Caco-2 (cell line): ENCODE measurements around the gene ADGRA1. TPM values are rescaled to one million over a fixed set of nuclear protein-coding genes. Genes with fewer than 3 reads are reported as not detected.
"Not testable (repeated sequence)": the region's sequence is repeated elsewhere in the genome, so short reads cannot be mapped to it uniquely, and the experiment has no call there.

ENCODE experiments used
- BruUV-seq: library from RNA; stranded (reverse); fragments of 400-500 nt; replicated peaks from 2 replicates; lab custom pipeline; 2021; lab: Mats Ljungman, UMichigan
- CTCF ChIA-PET: fragments of 300-600 bp; sonication (Branson Sonifier 250); formaldehyde crosslinking; loops from one replicate; lab custom pipeline; 2022; ENCODE audit warnings: antibody characterized with exemption; lab: Charles Lee
- POLR2A ChIA-PET: fragments of 300-600 bp; sonication (Branson Sonifier 250); formaldehyde crosslinking; loops from one replicate; lab custom pipeline; 2022; ENCODE audit warnings: antibody characterized with exemption; lab: Charles Lee
- DNase-seq, 2 experiments: peaks; one replicate each; pipeline versions ENCODE4 v3.0.0 to v3.0.0-alpha.2; 2020 to 2022
- H3K27me3 ChIP-seq: replicated peaks from 2 replicates; pipeline ENCODE4 v1.6.0; 2011; ENCODE audit warnings: low read length; ENCODE audit not compliant: control insufficient read depth, insufficient read depth
- H3K36me3 ChIP-seq: 2 replicates; pipeline ENCODE4 v1.5.1; 2011; ENCODE audit warnings: low read length; ENCODE audit not compliant: control insufficient read depth, insufficient read depth
- H3K4me1 ChIP-seq: fragments of 250-450 bp; sonication (Bioruptor Pico); 2 replicates; pipeline ENCODE4 v1.5.1; 2020; ENCODE audit warnings: mild to moderate bottlenecking
- H3K4me3 ChIP-seq: 2 replicates; pipeline ENCODE4 v1.5.1; 2011; ENCODE audit warnings: low read depth, mild to moderate bottlenecking, control low read depth, low read length
- H3K9me3 ChIP-seq: fragments of 250-450 bp; sonication (Bioruptor Pico); 2 replicates; pipeline ENCODE4 v1.5.1; 2020; ENCODE audit warnings: mild to moderate bottlenecking, moderate library complexity
- H3K27ac Mint-ChIP-seq: one replicate; pipeline ENCODE4 v1.8.0; 2022; ENCODE audit warnings: mixed read lengths; ENCODE audit not compliant: unreplicated experiment
- H3K27me3 Mint-ChIP-seq: one replicate; pipeline ENCODE4 v1.8.0; 2022; ENCODE audit warnings: mixed read lengths; ENCODE audit not compliant: insufficient read depth, unreplicated experiment
- H3K36me3 Mint-ChIP-seq: one replicate; pipeline ENCODE4 v1.8.0; 2022; ENCODE audit warnings: mild to moderate bottlenecking, mixed read lengths; ENCODE audit not compliant: insufficient read depth, unreplicated experiment
- H3K4me1 Mint-ChIP-seq: one replicate; pipeline ENCODE4 v1.8.0; 2022; ENCODE audit warnings: low read depth, mixed read lengths; ENCODE audit not compliant: unreplicated experiment
- H3K4me3 Mint-ChIP-seq: one replicate; pipeline ENCODE4 v1.8.0; 2022; ENCODE audit warnings: mild to moderate bottlenecking, moderate library complexity, mixed read lengths; ENCODE audit not compliant: unreplicated experiment
- H3K9me3 Mint-ChIP-seq: one replicate; pipeline ENCODE4 v1.8.0; 2022; ENCODE audit warnings: mixed read lengths; ENCODE audit not compliant: unreplicated experiment
- intact Hi-C: fragments of 100-400 bp; cut with micrococcal nuclease; formaldehyde crosslinking; loops from one replicate; pipeline ENCODE4 v1.10.0; 2022; ENCODE audit not compliant: unreplicated experiment
- total RNA-seq: library from RNA; stranded (reverse); gene quantifications from 2 replicates; pipeline ENCODE4 v1.2.3, GENCODE V29; 2022
- TF ChIP-seq, protein P1 (sequence below), 2 experiments: fragments of 200-600 bp in 1 of 2; IDR thresholded peaks; 1 replicate in 1 of 2; 2 replicates in 1 of 2; pipeline versions ENCODE4 v1.5.1 to v1.8.0; 2011 to 2022; ENCODE audit warnings: antibody characterized with exemption in 1 of 2, control low read depth in 1 of 2, inconsistent platforms in 1 of 2, low read depth in 1 of 2, low read length in 1 of 2, mild to moderate bottlenecking in 1 of 2, moderate library complexity in 1 of 2; ENCODE audit not compliant: insufficient read depth in 1 of 2, severe bottlenecking in 1 of 2, unreplicated experiment in 1 of 2

The ADGRA1 gene
- total RNA-seq, 1 experiment from 2014 or later: not detected

DNA sequence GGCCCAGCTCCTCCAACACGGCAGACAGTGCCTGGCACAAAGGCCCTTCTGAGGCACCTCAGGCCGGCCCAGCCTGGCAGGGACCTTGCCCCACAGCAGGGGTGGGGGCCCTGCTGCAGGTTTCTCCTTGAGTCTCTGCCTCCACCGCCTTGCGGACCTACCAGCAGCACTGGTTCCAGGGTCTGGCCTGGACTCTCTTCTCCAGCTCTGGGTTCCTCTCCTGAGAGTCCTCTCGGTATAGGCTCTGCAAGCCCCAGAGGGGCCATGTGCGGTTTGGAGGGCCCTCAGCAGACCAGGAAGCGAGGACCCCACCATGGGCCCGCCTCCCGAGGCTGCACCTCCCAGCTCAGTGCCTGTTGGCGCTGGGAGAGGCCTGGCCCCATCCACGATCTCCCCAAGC, 38.1 kb upstream of the ADGRA1 start:
- no peak for DNase-seq
- CTCF ChIA-PET: no interaction called here
- Histone ChIP-seq H3K4me1 (no peaks in the 10 kb centered on the region), H3K9me3 (peaks cover 7% of the 10 kb centered on the region; the same call in 1 of the 2 replicates), H3K36me3 (no peaks in the 10 kb centered on the region), H3K4me3 (no peak overlapping the region), H3K27me3 (no peaks in the 10 kb centered on the region)
- intact Hi-C loops: loop anchor here (5.0 kb wide), 1 partner anchor 107 kb away; the partner anchor contains the start of gene CFAP46
- Mint-ChIP-seq H3K9me3 (no peaks in the 10 kb centered on the region), H3K27me3 (no peaks in the 10 kb centered on the region), H3K4me1 (no peaks in the 10 kb centered on the region), H3K27ac (no peak overlapping the region), H3K4me3 (no peak overlapping the region), H3K36me3 (no peaks in the 10 kb centered on the region)
- TF ChIP-seq, protein P1, sequence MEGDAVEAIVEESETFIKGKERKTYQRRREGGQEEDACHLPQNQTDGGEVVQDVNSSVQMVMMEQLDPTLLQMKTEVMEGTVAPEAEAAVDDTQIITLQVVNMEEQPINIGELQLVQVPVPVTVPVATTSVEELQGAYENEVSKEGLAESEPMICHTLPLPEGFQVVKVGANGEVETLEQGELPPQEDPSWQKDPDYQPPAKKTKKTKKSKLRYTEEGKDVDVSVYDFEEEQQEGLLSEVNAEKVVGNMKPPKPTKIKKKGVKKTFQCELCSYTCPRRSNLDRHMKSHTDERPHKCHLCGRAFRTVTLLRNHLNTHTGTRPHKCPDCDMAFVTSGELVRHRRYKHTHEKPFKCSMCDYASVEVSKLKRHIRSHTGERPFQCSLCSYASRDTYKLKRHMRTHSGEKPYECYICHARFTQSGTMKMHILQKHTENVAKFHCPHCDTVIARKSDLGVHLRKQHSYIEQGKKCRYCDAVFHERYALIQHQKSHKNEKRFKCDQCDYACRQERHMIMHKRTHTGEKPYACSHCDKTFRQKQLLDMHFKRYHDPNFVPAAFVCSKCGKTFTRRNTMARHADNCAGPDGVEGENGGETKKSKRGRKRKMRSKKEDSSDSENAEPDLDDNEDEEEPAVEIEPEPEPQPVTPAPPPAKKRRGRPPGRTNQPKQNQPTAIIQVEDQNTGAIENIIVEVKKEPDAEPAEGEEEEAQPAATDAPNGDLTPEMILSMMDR (IDR thresholded peaks at IDR 0.05; ENCODE audit: insufficient read depth in 1 of 2, low read depth in 1 of 2, low read length in 1 of 2, severe bottlenecking in 1 of 2, unreplicated experiment in 1 of 2): no peak
- POLR2A ChIA-PET: no interaction called here
- no TSS peak for BruUV-seq

DNA sequence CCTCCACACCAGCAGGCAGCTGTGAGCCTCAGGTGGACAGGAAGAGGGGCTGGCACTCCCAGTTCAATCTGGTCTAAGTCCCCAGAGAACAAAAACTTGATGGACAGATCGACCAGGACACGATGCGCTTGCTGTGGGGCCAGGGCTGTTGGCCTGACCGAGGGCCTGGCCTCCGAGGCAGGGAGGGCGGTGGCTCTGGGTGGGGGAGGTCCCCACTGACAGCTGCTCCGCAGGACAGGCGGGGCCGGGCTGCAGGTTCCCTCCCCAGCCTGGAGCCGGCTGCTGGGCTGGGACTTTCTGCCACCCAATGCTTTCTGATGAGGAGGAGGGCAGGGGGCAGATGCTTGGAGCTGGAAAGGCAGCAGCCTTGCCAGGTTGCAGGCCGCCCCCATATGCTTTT, 37.4 kb upstream of the ADGRA1 start:
- H3K36me3 Mint-ChIP-seq: no peaks in the 10 kb centered on the region
- no peaks in the 10 kb centered on the region for H3K9me3 Mint-ChIP-seq
- no peak overlapping the region for H3K4me3 ChIP-seq
- ChIA-PET CTCF (no interaction called here), POLR2A (no interaction called here)
- no peak overlapping the region for H3K27ac Mint-ChIP-seq
- H3K27me3 Mint-ChIP-seq: no peaks in the 10 kb centered on the region
- no peaks in the 10 kb centered on the region for H3K4me1 ChIP-seq
- BruUV-seq: no TSS peak
- intact Hi-C loops: no loop called here
- no peaks in the 10 kb centered on the region for H3K36me3 ChIP-seq
- TF ChIP-seq, protein P1 (IDR thresholded peaks at IDR 0.05; ENCODE audit: insufficient read depth in 1 of 2, low read depth in 1 of 2, low read length in 1 of 2, severe bottlenecking in 1 of 2, unreplicated experiment in 1 of 2): no peak
- no peak for DNase-seq
- H3K9me3 ChIP-seq: peaks cover 9% of the 10 kb centered on the region; the same call in 1 of the 2 replicates
- H3K4me3 Mint-ChIP-seq: no peak overlapping the region
- H3K4me1 Mint-ChIP-seq: no peaks in the 10 kb centered on the region
- H3K27me3 ChIP-seq: no peaks in the 10 kb centered on the region

DNA sequence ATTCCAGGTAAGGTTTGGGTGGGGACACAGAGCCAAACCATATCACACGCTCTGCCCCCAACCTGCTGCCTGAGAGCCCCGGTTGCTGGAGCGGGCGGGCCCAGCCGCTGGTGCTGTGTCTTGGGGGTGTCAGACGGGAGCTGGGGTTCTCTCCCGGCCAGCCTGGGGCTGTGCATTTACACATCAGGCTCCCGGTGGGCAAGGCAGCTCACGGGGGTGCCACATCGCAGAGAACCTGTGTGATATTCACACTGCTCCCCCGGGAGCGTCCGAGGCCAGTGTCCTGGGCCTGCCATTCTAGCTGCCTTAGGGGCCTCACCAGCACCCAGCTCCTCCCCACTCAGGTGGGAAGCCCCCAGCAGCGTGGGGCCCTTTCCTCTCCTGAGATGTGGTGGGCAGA, 35.6 kb upstream of the ADGRA1 start:
- Mint-ChIP-seq H3K27me3 (peaks cover 2% of the 10 kb centered on the region), H3K27ac (no peak overlapping the region), H3K4me3 (no peak overlapping the region), H3K9me3 (no peaks in the 10 kb centered on the region), H3K4me1 (no peaks in the 10 kb centered on the region), H3K36me3 (no peaks in the 10 kb centered on the region)
- Histone ChIP-seq H3K9me3 (peaks cover 9% of the 10 kb centered on the region; the same call in 1 of the 2 replicates), H3K27me3 (no peaks in the 10 kb centered on the region), H3K36me3 (no peaks in the 10 kb centered on the region), H3K4me1 (no peaks in the 10 kb centered on the region), H3K4me3 (no peak overlapping the region)
- no TSS peak for BruUV-seq
- TF ChIP-seq, protein P1 (IDR thresholded peaks at IDR 0.05; ENCODE audit: insufficient read depth in 1 of 2, low read depth in 1 of 2, low read length in 1 of 2, severe bottlenecking in 1 of 2, unreplicated experiment in 1 of 2): no peak
- DNase-seq: no peak
- intact Hi-C loops: no loop called here
- ChIA-PET CTCF (no interaction called here), POLR2A (no interaction called here)

DNA sequence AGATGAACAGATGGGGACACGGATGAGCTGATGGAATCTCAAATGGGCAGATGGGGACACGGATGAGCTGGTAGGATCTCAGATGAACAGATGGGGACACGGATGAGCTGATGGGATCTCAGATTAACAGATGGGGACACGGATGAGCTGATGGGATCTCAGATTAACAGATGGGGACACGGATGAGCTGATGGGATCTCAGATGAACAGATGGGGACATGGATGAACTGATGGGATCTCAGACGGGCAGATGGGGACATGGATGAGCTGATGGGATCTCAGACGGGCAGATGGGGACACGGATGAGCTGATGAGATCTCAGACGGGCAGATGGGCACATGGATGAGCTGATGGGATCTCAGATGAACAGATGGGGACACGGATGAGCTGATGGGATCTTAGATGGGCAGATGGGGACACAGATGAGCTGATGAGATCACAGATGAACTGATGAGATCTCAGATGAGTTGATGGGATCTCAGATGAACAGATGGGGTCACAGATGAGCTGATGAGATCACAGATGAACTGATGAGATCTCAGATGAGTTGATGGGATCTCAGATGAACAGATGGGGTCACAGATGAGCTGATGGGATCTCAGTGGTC, 34.1 kb upstream of the ADGRA1 start:
- H3K27me3 ChIP-seq: not testable (repeated sequence)

More for the DNA sequence above, 34.1 kb upstream of the ADGRA1 start:
- CTCF ChIA-PET, H3K36me3 Mint-ChIP-seq, H3K36me3 ChIP-seq, H3K9me3 Mint-ChIP-seq, H3K4me3 Mint-ChIP-seq, intact Hi-C loops, H3K4me3 ChIP-seq, POLR2A ChIA-PET, BruUV-seq, H3K4me1 Mint-ChIP-seq, DNase-seq, H3K9me3 ChIP-seq, H3K27me3 Mint-ChIP-seq, H3K27ac Mint-ChIP-seq, H3K4me1 ChIP-seq: not testable (repeated sequence)
